PC-3 (cell line): Measurements from ENCODE around the gene AMH. TPM values are rescaled to one million over a fixed set of nuclear protein-coding genes. Genes with fewer than 3 reads are reported as not detected.

Source experiments
- ATAC-seq: fragments of 200-7000 bp; cut with Tn5 transposase; 2 replicates; pipeline ENCODE4 v1.9.1; 2020; ENCODE audit warnings: mild to moderate bottlenecking, moderate library complexity
- BruUV-seq: library from RNA; stranded (reverse); fragments of 400-500 nt; replicated peaks from 2 replicates; lab custom pipeline; 2021; lab: Mats Ljungman, UMichigan
- CTCF ChIA-PET: fragments of 300-600 bp; sonication (Branson Sonifier 250); formaldehyde crosslinking; loops from one replicate; lab custom pipeline; 2022; ENCODE audit warnings: antibody characterized with exemption; lab: Charles Lee
- POLR2A ChIA-PET: fragments of 300-600 bp; sonication (Branson Sonifier 250); formaldehyde crosslinking; loops from one replicate; lab custom pipeline; 2022; ENCODE audit warnings: antibody characterized with exemption; ENCODE audit not compliant: unreplicated experiment; lab: Charles Lee
- DNase-seq: peaks from one replicate; pipeline ENCODE4 v3.0.0-alpha.2; 2015
- H2AFZ ChIP-seq: fragments of 300-600 bp; sonication (generic); 2 replicates; pipeline ENCODE4 v1.6.0; 2016; ENCODE audit warnings: antibody characterized with exemption, low read length
- H3F3A ChIP-seq: fragments of 300-600 bp; sonication (generic); one replicate; pipeline ENCODE4 v1.6.0; 2017; ENCODE audit warnings: antibody characterized with exemption, low read length, control low read depth, mild to moderate bottlenecking; ENCODE audit not compliant: unreplicated experiment
- H3K27ac ChIP-seq: fragments of 300-600 bp; sonication (generic); 2 replicates; pipeline ENCODE4 v1.5.1; 2016; ENCODE audit warnings: mild to moderate bottlenecking, low read length
- H3K27me3 ChIP-seq: fragments of 300-600 bp; sonication (generic); 2 replicates; pipeline ENCODE4 v1.6.1; 2016; ENCODE audit warnings: low read length, mixed read lengths
- H3K36me3 ChIP-seq: fragments of 300-600 bp; sonication (generic); 2 replicates; pipeline ENCODE4 v1.6.1; 2016; ENCODE audit warnings: low read depth, mixed run types, low read length, mixed read lengths
- H3K4me1 ChIP-seq: fragments of 300-600 bp; sonication (generic); 2 replicates; pipeline ENCODE4 v1.5.1; 2016; ENCODE audit warnings: low read length; ENCODE audit not compliant: insufficient read depth
- H3K4me2 ChIP-seq: fragments of 300-600 bp; sonication (generic); 2 replicates; pipeline ENCODE4 v1.6.0; 2016; ENCODE audit warnings: low read length
- H3K4me3 ChIP-seq: fragments of 300-600 bp; sonication (generic); 2 replicates; pipeline ENCODE4 v1.5.1; 2016; ENCODE audit warnings: mild to moderate bottlenecking, low read length, mixed read lengths
- H3K79me2 ChIP-seq: fragments of 300-600 bp; sonication (generic); 2 replicates; pipeline ENCODE4 v1.6.1; 2017; ENCODE audit warnings: low read length, mixed read lengths
- H3K9ac ChIP-seq: fragments of 300-600 bp; sonication (generic); 2 replicates; pipeline ENCODE4 v1.6.0; 2016; ENCODE audit warnings: mild to moderate bottlenecking, low read length
- H3K9me2 ChIP-seq: fragments of 300-600 bp; sonication (generic); replicated peaks from 2 replicates; pipeline ENCODE4 v1.6.1; 2016; ENCODE audit warnings: mixed run types, low read length, mixed read lengths
- H3K9me3 ChIP-seq: fragments of 300-600 bp; sonication (generic); 2 replicates; pipeline ENCODE4 v1.6.1; 2016; ENCODE audit warnings: low read length, mixed read lengths
- H4K20me1 ChIP-seq: fragments of 300-600 bp; sonication (generic); 2 replicates; pipeline ENCODE4 v1.6.1; 2016; ENCODE audit warnings: low read length, mixed read lengths
- EZH2 ChIP-seq: fragments of 300-600 bp; sonication (generic); IDR thresholded peaks from one replicate; pipeline ENCODE4 v1.6.1; 2017; ENCODE audit warnings: antibody characterized with exemption, mild to moderate bottlenecking, low read length; ENCODE audit not compliant: unreplicated experiment
- EZH2phosphoT487 ChIP-seq: fragments of 300-600 bp; sonication (generic); IDR thresholded peaks from 2 replicates; pipeline ENCODE4 v1.6.1; 2018; ENCODE audit warnings: mild to moderate bottlenecking, antibody characterized with exemption, low read length, borderline replicate concordance
- intact Hi-C: fragments of 100-400 bp; cut with micrococcal nuclease; formaldehyde crosslinking; loops from 2 replicates; pipeline ENCODE4 v1.9.0; 2023
- total RNA-seq: library from RNA; depleted of rRNA; stranded (reverse); fragments of >200 nt; gene quantifications from 2 replicates; pipeline ENCODE4 v1.2.3, GENCODE V29; 2014
- TF ChIP-seq, protein P1 (sequence below): fragments of 300-600 bp; sonication (generic); conservative IDR thresholded peaks from 2 replicates; pipeline ENCODE4 v1.5.1; 2017; ENCODE audit warnings: antibody characterized with exemption, low read depth, mild to moderate bottlenecking, low read length

AMH gene
- total RNA-seq, 1 experiment from 2014 or later = 6.0 TPM

DNA sequence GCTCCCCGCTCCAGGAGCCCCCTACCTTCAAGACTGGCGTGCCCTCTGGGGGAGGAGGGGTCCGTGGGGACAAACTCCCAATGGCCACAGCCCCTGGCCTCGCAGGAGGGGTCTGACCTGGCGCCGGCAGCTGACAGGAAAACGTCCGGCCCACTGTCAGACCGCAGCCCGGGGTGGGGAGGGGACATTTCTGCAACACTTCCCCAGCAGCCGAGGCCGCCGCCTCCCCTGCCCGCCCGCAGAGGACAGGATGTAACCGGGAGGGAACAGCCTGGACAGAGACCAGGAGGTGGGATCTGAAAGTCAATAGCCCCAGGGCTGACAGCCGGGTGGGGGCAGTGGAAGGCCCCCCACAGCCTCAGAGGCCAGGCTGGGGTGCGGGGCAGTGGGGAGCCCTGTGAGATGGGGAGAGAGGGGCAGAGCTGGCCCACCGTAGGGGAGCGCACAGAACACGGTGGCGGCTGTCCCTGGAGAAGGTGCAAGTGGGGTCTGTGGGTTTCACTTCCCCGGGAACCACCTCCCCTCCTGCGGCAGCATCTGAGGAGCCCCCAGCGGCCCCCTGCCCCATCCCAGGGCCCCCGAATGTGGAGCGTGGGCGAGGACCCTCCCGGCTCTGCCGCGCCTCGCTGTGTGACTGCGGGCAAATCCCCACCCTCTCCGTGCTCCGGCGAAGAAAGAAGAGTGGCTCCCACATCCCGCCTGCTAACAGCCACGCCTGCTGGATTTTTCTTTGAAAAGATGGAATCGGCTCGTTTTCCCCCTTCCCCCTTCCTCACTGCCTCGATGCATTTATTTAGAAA lies 33.1 kb downstream of the AMH start, which contains the start of gene PEAK3:
Gene PEAK3 (minus strand): TSS at position 114 of the 800 bp plus-strand sequence. CDS start 1,244 bp downstream, outside the sequence.
- Histone ChIP-seq H2AFZ (no peak within 1 kb of the TSS), H3F3A (no peaks in the 10 kb centered on the region), H3K4me2 (no peak within 1 kb of the TSS), H3K27ac (no peak within 1 kb of the TSS), H3K36me3 (no peaks in the 10 kb centered on the region), H3K27me3 (no peaks in the 10 kb centered on the region), H3K4me1 (no peaks in the 10 kb centered on the region), H3K79me2 (no peaks in the 10 kb centered on the region), H3K9me2 (no peaks in the 10 kb centered on the region), H3K4me3 (no peak within 1 kb of the TSS), H4K20me1 (no peaks in the 10 kb centered on the region), H3K9ac (no peak within 1 kb of the TSS), H3K9me3 (no peaks in the 10 kb centered on the region)
- POLR2A ChIA-PET = no interaction called here
- DNase-seq = no peak
- TF ChIP-seq, protein P1, sequence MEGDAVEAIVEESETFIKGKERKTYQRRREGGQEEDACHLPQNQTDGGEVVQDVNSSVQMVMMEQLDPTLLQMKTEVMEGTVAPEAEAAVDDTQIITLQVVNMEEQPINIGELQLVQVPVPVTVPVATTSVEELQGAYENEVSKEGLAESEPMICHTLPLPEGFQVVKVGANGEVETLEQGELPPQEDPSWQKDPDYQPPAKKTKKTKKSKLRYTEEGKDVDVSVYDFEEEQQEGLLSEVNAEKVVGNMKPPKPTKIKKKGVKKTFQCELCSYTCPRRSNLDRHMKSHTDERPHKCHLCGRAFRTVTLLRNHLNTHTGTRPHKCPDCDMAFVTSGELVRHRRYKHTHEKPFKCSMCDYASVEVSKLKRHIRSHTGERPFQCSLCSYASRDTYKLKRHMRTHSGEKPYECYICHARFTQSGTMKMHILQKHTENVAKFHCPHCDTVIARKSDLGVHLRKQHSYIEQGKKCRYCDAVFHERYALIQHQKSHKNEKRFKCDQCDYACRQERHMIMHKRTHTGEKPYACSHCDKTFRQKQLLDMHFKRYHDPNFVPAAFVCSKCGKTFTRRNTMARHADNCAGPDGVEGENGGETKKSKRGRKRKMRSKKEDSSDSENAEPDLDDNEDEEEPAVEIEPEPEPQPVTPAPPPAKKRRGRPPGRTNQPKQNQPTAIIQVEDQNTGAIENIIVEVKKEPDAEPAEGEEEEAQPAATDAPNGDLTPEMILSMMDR = no peak
- TF ChIP-seq EZH2 = no peak
- no peak for TF ChIP-seq EZH2phosphoT487
- CTCF ChIA-PET = no interaction called here
- BruUV-seq = no TSS peak
- no peak for ATAC-seq
- intact Hi-C loops = no loop called here

DNA sequence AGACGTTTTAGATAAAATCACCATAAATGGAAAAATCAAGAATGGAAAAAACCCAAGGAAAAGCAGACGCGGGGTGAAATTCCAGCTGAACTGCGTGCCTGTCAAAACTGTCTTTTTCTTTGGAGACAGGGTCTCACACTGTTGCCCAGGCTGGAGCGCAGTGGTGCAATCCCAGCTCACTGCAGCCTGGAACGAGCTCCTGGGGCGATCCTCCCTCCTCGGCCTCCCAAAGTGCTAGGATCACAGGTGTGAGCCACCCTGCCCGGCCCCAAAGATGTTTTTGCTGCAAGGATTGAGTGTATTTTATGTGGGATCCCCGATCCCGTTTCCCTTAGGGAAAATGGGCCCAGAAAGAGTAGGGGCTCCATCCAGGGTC lies 33.7 kb downstream of the AMH start:
- ATAC-seq (no peak), DNase-seq (no peak)
- H3K79me2 ChIP-seq = no peaks in the 10 kb centered on the region
- ChIA-PET POLR2A (no interaction called here), CTCF (no interaction called here)
- H3K4me1 ChIP-seq = no peaks in the 10 kb centered on the region
- H3K4me3 ChIP-seq = no peak overlapping the region
- H3F3A ChIP-seq = no peaks in the 10 kb centered on the region
- TF ChIP-seq, protein P1 = no peak
- TF ChIP-seq EZH2phosphoT487 (no peak), EZH2 (no peak)
- H3K9me3 ChIP-seq = no peaks in the 10 kb centered on the region
- H2AFZ ChIP-seq = no peak overlapping the region
- no TSS peak for BruUV-seq
- H3K27me3 ChIP-seq = no peaks in the 10 kb centered on the region
- no peaks in the 10 kb centered on the region for H3K9me2 ChIP-seq
- intact Hi-C loops = no loop called here
- no peaks in the 10 kb centered on the region for H3K36me3 ChIP-seq
- H3K4me2 ChIP-seq = no peak overlapping the region
- H4K20me1 ChIP-seq = no peaks in the 10 kb centered on the region
- no peak overlapping the region for H3K9ac ChIP-seq
- no peak overlapping the region for H3K27ac ChIP-seq
